Measurements from ENCODE around the gene KCNH2. TPM values are rescaled to one million over a fixed set of nuclear protein-coding genes. Genes with fewer than 3 reads are reported as not detected.

Gene KCNH2
- total and polyA plus RNA-seq, 4 donors: 0.18 to 74.6 (median 0.33) TPM; not detected in 1

DNA sequence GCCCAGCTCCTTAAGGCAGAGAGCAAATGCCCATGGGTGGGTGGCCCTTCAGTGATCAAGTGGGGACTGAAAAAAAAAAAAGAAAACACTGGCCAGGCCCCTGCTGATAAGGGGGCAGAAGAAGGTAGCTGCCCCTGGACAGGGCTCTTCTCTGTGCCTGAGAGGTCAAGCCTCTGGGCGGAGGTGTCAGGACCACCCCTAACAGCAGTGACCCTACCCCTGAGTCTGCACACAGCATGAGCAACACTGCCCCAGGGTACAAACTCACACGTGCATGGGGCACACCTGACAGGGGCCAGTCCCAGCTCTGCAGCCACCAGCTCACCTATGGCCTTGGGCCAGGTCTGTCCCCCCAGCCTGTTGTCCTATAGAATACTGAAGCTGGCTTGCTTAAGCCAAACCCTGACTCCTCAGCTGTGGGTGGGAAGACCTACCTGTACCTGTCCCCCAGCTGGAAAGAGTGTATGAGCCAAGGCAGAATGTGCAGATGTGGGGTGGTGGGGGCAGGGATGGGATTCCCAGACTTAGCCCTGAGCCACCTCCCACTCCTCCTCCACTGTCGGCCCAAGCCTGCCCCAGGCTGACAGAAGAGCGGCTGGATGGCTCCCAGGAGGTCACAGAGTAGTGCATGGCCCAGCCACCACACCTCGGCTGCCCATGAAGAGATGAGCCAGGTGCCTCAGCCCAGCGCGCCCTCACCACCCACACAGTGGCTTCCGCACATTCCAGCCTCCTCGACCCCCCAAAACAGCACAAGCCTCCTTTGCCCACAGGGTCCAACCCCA is 23.7 kb downstream of the KCNH2 start:
- WGBS: 90% methylated on average over 9 of the region's 9 CpGs
- Histone ChIP-seq H3K9ac (ENCODE audit: low read depth in 1 of 2, low read length in 2 of 2) (no peak overlapping the region), H3K4me1 (ENCODE audit: control insufficient read depth in 4 of 4, insufficient read depth in 4 of 4, low read length in 3 of 4) (no peaks in the 10 kb centered on the region), H3K4me3 (ENCODE audit: low read depth in 1 of 3, low read length in 3 of 3) (no peak overlapping the region), H3K9me3 (ENCODE audit: control insufficient read depth in 4 of 4, low read length in 3 of 4) (no peaks in the 10 kb centered on the region), H3K36me3 (ENCODE audit: control insufficient read depth in 4 of 4, insufficient read depth in 3 of 4, low read depth in 1 of 4, low read length in 3 of 4) (no peaks in the 10 kb centered on the region), H3K27me3 (ENCODE audit: control insufficient read depth in 4 of 4, insufficient read depth in 4 of 4, low read length in 3 of 4) (peaks cover 0 to 7% (median 0%) of the 10 kb centered on the region in 4 donors), H3K27ac (ENCODE audit: low read depth in 1 of 2, low read length in 2 of 2) (no peak overlapping the region)
- no peak for DNase-seq (ENCODE audit: low spot score)
- TF ChIP-seq GABPA (IDR thresholded peaks at IDR 0.05 in 1 of 2, conservative IDR thresholded peaks at IDR 0.05 in 1 of 2): no peak
- no peak for TF ChIP-seq NR2F2 (IDR thresholded peaks at IDR 0.05)
- TF ChIP-seq FOXA1 (IDR thresholded peaks at IDR 0.05): no peak
- TF ChIP-seq JUND (IDR thresholded peaks at IDR 0.05): no peak

GRCh38 chr7:150953061-150953997 is 24.8 kb downstream of the KCNH2 start:
- Histone ChIP-seq H3K4me1 (ENCODE audit: control insufficient read depth in 4 of 4, insufficient read depth in 4 of 4, low read length in 3 of 4) (no peaks in the 10 kb centered on the region), H3K9me3 (ENCODE audit: control insufficient read depth in 4 of 4, low read length in 3 of 4) (no peaks in the 10 kb centered on the region), H3K36me3 (ENCODE audit: control insufficient read depth in 4 of 4, insufficient read depth in 3 of 4, low read depth in 1 of 4, low read length in 3 of 4) (no peaks in the 10 kb centered on the region), H3K4me3 (ENCODE audit: low read depth in 1 of 3, low read length in 3 of 3) (no peak overlapping the region), H3K27ac (ENCODE audit: low read depth in 1 of 2, low read length in 2 of 2) (no peak overlapping the region), H3K27me3 (ENCODE audit: control insufficient read depth in 4 of 4, insufficient read depth in 4 of 4, low read length in 3 of 4) (peaks cover 0 to 7% (median 0%) of the 10 kb centered on the region in 4 donors), H3K9ac (ENCODE audit: low read depth in 1 of 2, low read length in 2 of 2) (no peak overlapping the region)
- DNase-seq (ENCODE audit: low spot score): no peak
- TF ChIP-seq, protein P1, sequence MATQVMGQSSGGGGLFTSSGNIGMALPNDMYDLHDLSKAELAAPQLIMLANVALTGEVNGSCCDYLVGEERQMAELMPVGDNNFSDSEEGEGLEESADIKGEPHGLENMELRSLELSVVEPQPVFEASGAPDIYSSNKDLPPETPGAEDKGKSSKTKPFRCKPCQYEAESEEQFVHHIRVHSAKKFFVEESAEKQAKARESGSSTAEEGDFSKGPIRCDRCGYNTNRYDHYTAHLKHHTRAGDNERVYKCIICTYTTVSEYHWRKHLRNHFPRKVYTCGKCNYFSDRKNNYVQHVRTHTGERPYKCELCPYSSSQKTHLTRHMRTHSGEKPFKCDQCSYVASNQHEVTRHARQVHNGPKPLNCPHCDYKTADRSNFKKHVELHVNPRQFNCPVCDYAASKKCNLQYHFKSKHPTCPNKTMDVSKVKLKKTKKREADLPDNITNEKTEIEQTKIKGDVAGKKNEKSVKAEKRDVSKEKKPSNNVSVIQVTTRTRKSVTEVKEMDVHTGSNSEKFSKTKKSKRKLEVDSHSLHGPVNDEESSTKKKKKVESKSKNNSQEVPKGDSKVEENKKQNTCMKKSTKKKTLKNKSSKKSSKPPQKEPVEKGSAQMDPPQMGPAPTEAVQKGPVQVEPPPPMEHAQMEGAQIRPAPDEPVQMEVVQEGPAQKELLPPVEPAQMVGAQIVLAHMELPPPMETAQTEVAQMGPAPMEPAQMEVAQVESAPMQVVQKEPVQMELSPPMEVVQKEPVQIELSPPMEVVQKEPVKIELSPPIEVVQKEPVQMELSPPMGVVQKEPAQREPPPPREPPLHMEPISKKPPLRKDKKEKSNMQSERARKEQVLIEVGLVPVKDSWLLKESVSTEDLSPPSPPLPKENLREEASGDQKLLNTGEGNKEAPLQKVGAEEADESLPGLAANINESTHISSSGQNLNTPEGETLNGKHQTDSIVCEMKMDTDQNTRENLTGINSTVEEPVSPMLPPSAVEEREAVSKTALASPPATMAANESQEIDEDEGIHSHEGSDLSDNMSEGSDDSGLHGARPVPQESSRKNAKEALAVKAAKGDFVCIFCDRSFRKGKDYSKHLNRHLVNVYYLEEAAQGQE (IDR thresholded peaks at IDR 0.05): no peak
- TF ChIP-seq JUND (IDR thresholded peaks at IDR 0.05): no peak
- 90% methylated on average over 17 of the region's 17 CpGs for WGBS

DNA sequence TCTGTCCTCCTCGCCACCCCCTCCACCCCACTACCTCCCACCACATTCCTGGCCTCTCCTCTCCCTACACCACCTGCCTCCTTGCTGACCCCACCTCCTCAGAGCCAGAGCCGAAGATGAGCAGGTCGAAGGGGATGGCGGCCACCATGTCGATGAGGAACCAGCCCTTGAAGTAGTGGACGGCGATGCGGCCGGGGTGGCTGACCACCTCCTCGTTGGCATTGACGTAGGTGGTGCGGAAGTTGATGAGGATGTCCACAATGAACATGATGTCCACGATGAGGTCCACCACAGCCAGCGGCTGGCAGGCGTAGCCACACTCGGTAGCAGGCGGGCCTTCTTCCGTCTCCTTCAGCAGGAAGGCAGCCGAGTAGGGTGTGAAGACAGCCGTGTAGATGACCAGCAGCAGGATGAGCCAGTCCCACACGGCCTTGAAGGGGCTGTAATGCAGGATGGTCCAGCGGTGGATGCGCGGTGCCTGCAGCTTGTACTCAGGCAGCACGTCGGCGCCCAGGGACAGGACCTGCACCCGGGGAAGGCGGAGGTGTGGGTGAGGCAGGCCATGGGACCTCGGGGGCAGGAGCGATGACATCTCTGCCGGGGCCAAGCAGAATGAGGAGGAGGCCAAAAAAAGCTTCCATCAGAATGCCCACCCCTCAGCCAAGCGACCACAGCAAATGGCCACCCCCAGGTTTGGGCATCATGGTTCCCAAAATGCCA is 25.6 kb downstream of the KCNH2 start:
- no peaks in the 10 kb centered on the region for H3K36me3 ChIP-seq (ENCODE audit: control insufficient read depth in 4 of 4, insufficient read depth in 3 of 4, low read depth in 1 of 4, low read length in 3 of 4)
- H3K9me3 ChIP-seq (ENCODE audit: control insufficient read depth in 4 of 4, low read length in 3 of 4): no peaks in the 10 kb centered on the region
- no peak for DNase-seq (ENCODE audit: low spot score)
- H3K27me3 ChIP-seq (ENCODE audit: control insufficient read depth in 4 of 4, insufficient read depth in 4 of 4, low read length in 3 of 4): peaks cover 0 to 7% (median 0%) of the 10 kb centered on the region in 4 donors
- H3K27ac ChIP-seq (ENCODE audit: low read depth in 1 of 2, low read length in 2 of 2): no peak overlapping the region
- 87% methylated on average over 33 of the region's 33 CpGs for WGBS
- no peak overlapping the region for H3K4me3 ChIP-seq (ENCODE audit: low read depth in 1 of 3, low read length in 3 of 3)
- no peak overlapping the region for H3K9ac ChIP-seq (ENCODE audit: low read depth in 1 of 2, low read length in 2 of 2)
- TF ChIP-seq NR2F2 (IDR thresholded peaks at IDR 0.05): no peak
- no peak for TF ChIP-seq SP1 (IDR thresholded peaks at IDR 0.05)
- TF ChIP-seq ATF3 (IDR thresholded peaks at IDR 0.05): no peak
- TF ChIP-seq TAF1 (conservative IDR thresholded peaks at IDR 0.05): no peak
- no peak for TF ChIP-seq FOXA1 (IDR thresholded peaks at IDR 0.05)
- no peak for TF ChIP-seq HNF4A (conservative IDR thresholded peaks at IDR 0.05)
- TF ChIP-seq JUND (IDR thresholded peaks at IDR 0.05): no peak
- TF ChIP-seq GABPA (IDR thresholded peaks at IDR 0.05 in 1 of 2, conservative IDR thresholded peaks at IDR 0.05 in 1 of 2): no peak
- TF ChIP-seq, protein P1 (IDR thresholded peaks at IDR 0.05): no peak
- no peak for TF ChIP-seq FOXA2 (IDR thresholded peaks at IDR 0.05)
- TF ChIP-seq YY1 (IDR thresholded peaks at IDR 0.05): no peak
- H3K4me1 ChIP-seq (ENCODE audit: control insufficient read depth in 4 of 4, insufficient read depth in 4 of 4, low read length in 3 of 4): no peaks in the 10 kb centered on the region
